Activated CD4-positive, alpha-beta T cell treated with anti-CD3 and anti-CD28 coated beads, Interleukin-2, amount 50 U/mL, for 48 hours (primary cell): ENCODE data around the gene NAGS.
"Not testable (repeated sequence)": the region's sequence is repeated elsewhere in the genome, so short reads cannot be mapped to it uniquely, and the experiment has no call there.

Experiments
- DNase-seq, 2 experiments: peaks; one replicate each; pipeline ENCODE4 v3.0.0-alpha.2; 2020

NAGS gene

DNA sequence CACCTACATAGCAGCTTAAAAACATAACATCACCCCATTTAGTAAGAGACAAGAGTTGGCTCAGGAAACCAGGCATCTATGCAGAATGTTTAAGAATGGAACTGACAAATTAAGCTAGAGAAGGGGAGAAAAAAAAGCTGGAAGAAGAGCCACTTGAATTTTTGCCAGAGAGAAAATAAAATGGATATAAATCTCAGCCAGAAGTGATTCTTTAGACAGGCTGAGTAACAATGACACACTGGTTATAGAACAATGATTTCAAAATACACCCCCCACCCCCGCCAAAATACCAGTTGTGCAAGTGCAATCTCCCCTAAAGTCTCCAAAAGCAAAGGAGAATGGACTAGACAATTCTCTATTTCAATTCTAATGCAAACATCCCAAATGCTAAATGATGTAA lies 39.6 kb downstream of the NAGS start:
- no peak for DNase-seq

DNA sequence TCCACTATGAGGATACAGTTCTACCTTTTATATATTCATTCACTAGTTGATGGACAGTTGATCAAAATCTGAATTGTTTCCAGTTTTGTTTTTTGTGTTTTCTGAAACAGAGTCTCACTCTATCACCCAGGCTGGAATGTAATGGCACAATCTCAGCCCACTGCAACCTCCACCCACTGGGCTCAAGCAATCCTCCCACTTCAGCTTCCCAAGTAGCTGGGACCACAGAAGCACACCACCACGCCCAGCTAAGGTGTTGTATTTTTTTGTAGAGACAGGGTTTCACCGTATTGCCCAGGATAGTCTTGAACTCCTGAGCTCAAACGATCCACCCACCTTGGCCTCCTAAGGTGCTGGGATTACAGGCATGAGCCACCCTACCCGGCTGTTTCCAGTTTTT lies 41.1 kb downstream of the NAGS start:
- DNase-seq = no peak

DNA sequence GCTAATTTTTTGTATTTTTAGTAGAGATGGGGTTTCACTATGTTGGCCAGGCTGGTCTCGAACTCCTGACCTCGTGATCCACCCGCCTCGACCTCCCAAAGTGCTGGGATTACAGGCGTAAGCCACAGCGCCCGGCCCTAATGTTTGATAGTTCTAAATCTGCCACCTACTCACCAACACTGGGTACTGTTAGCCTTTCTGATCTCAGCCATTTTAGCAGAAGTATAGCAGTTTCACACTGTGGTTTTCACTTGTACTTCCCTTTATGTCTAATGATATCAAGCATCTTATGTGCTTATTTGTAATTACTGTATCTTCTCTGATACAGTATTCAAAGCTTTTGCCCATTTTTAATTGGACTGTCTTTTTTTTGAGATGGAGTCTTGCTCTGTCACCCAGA lies 42.5 kb downstream of the NAGS start:
- not testable (repeated sequence) for DNase-seq

DNA sequence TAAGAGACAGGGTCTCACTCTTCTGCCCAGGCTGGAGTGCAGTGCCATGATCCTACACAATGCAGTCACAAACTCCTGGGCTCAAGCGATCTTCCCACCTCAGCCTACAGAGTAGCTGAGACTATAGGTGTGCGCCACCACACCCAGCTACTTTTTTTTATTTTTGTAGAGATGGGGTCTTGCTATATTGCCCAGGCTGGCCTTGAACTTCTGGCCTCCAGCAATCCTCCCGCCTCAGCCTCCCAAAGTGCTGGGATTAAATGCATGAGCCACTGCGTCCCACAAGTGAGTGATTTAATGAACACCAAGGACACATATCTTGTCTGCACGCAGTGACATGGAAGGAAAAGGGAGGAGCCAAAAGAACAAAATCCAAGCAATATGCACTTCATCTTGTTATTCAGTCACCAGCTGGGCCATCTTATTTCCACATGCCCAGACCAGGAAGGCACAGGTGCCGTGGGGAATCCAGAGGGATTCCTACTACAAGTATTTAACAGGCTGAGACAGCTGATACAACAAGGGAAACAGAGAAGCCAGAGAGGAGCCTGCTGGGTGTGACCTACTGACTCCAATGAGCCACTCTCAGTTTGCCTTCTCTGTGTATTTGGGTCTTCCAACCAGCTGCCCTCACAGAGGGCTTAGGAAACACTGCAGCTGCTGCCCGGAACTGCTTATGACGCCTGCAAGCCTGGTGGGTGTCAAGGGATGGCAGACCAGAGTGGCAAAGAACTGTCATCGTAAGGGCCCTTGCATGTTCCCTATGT lies 45.1 kb downstream of the NAGS start:
- no peak for DNase-seq

DNA sequence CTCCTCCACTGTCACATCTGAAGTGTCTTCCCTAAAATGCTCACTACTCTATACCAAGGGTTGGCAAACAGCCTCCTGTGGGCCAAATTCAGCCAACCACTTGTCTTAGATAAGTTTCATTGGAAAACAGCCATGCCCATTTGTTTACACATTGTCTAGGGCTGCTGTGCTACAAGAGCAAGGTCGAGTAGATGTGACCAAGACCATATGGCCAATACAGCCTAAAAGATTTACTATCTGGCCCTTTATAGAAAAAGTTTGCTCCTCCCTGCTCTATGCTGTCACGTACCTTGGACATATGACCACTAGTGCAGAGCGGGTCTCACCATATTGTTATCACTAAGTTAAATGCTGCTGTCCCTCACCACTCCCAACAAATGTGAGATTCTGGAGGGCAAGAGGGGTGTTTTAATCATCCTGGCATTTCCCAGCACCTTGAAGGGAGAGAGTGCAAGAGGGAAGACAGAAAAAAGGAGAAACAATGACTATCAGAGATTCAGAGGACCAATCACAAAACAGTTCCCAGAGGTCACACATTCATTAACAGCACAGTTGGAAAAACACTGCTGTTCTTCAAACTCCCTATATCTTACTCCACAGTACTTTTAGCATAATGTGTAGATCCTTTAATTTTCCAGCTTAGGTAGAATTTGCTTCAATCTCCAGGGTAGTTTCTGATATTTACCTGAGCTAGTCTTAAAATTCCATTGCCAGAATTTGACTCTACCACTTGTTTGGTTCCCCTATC lies 48.9 kb downstream of the NAGS start:
- no peak for DNase-seq
